ENCODE data around the gene AUH.
A peak's percentile ranks its signal among the peaks of the same experiment; 100 is the strongest.

Gene AUH

GRCh38 chr9:91166796-91167366 is 194.8 kb downstream of the AUH start:
- DNase-seq (ENCODE audit: low read depth in 2 of 2) = no peak

GRCh38 chr9:91164724-91165520 is 196.8 kb downstream of the AUH start:
- DNase-seq (ENCODE audit: low read depth in 2 of 2) = peak; percentile 57 to 72

All from stimulated activated CD8-positive, alpha-beta memory T cell treated with anti-CD3 and anti-CD28 coated beads, Interleukin-7, amount 100 ng/mL, for 4 hours (primary cell).